Stomach (tissue), 4 donors: ENCODE data around the gene HHLA2.

Source experiments
- POLR2A ChIP-seq, 4 donors: fragments of 450-650 bp; IDR thresholded peaks; one replicate each; pipeline ENCODE4 v1.6.1; 2016; ENCODE audit warnings: antibody characterized with exemption in 4 of 4, control low read depth in 2 of 4, mild to moderate bottlenecking in 1 of 4, moderate library complexity in 1 of 4
- POLR2AphosphoS5 ChIP-seq, 3 donors: sonication (generic); formaldehyde crosslinking; IDR thresholded peaks; one replicate each; pipeline ENCODE4 v1.6.1; 2016; ENCODE audit warnings: antibody characterized with exemption in 3 of 3
- TF ChIP-seq, protein P1 (sequence below), 7 experiments: fragments of 450-650 bp in 4 of 7; fragments of 200-600 bp in 3 of 7; sonication (generic) in 3 of 7; IDR thresholded peaks; one replicate each; pipeline ENCODE4 v1.5.1; 2016 to 2019; ENCODE audit warnings: antibody characterized with exemption in 7 of 7, control low read depth in 2 of 7, mild to moderate bottlenecking in 1 of 7

DNA sequence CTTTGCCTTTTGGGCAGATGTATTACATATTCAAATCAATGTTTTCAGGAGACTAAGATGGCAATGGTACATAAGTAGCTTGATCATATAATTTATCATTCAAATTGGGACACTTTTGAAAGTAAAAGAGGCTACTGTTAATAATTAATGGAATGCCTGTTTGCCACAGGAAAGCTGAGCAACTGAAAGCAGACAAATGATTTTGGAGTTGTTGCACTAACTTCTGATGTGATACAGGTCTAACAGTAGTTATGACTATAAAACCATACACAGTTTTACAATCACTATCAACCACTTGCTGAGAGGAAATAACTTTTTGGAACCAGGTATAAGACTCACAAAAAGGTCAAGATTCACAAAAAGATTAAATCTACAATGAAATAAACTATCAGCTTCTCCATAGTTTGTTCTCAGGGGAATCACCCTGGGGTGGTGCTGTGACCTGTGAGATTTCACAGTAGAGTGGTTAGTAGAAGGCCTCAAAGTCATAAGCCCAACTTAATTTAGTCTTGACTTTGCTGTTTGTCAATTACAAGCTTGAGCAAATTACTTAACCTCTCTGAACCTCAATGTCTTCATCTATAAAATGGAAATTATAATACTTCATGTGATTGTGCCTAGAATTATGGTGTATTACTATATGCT lies 42.7 kb downstream of the HHLA2 start:
- TF ChIP-seq, protein P1, sequence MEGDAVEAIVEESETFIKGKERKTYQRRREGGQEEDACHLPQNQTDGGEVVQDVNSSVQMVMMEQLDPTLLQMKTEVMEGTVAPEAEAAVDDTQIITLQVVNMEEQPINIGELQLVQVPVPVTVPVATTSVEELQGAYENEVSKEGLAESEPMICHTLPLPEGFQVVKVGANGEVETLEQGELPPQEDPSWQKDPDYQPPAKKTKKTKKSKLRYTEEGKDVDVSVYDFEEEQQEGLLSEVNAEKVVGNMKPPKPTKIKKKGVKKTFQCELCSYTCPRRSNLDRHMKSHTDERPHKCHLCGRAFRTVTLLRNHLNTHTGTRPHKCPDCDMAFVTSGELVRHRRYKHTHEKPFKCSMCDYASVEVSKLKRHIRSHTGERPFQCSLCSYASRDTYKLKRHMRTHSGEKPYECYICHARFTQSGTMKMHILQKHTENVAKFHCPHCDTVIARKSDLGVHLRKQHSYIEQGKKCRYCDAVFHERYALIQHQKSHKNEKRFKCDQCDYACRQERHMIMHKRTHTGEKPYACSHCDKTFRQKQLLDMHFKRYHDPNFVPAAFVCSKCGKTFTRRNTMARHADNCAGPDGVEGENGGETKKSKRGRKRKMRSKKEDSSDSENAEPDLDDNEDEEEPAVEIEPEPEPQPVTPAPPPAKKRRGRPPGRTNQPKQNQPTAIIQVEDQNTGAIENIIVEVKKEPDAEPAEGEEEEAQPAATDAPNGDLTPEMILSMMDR (IDR thresholded peaks at IDR 0.05): no peak
- TF ChIP-seq POLR2A (IDR thresholded peaks at IDR 0.05) (no peak), POLR2AphosphoS5 (IDR thresholded peaks at IDR 0.05) (no peak)
